ENCODE data around the gene PLA2G4C. TPM values are rescaled to one million over a fixed set of nuclear protein-coding genes. Genes with fewer than 3 reads are reported as not detected.

The PLA2G4C gene
- total RNA-seq, 1 donor, result 4.3 TPM

DNA sequence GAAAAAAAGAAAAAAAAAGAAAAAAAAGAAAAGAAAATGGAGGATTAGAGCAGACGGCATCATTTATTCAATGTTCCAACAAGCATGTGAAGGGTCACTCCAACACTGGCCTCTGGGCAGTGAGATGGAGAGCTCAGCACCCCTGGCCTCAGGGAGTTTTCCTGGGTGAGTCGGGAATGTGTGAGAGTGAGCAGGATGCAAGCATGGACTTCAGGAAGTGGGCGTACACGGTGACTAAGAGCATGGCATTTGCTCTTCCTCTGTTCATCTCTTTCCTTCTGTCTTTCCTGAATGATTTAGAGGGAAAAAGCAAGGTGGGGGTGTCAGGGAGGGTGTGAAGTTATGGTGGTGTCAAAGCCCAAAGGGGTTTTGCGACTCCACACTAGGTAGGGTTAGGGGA, 66.1 kb downstream of the PLA2G4C start:
- no peak for DNase-seq (ENCODE audit: insufficient read length, low spot score, missing footprints)
- H3K27me3 ChIP-seq (ENCODE audit: insufficient read depth, low read length), result peaks cover 4% of the 10 kb centered on the region

DNA sequence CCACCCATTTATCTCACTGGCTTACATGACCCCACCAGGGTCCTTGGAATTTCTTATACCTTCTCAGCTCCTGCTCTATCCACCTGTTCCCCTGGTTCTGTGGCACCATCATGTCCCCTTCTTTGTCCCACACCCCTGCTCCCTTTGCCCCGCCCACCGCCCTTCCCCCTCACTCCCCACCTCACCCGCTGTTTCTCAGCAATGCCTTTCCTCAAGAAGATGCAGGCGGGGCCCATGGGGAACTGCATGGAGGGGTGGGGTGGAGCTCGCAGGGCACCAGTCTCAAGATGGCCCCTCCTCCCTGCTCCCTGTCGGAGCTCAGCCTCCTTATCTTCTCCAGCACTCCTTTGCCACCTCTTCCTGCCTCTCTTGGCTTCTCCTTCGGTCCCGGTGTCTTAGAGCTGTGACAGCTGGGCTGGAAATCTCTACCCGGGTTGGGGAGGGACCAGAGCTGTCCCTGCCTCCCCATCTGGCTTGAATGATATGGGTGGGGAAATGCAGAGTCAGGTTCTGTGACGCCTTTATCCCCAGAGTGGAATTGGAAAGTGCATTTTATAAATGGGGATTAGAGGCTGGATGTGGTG, 66.8 kb downstream of the PLA2G4C start, which contains the start of gene CABP5:
Gene CABP5 (minus strand): TSS at position 405 of the 584 bp plus-strand sequence. CDS start 157 bp downstream, at position 248.
- Histone ChIP-seq H3K27me3 (ENCODE audit: insufficient read depth, low read length) (peaks cover 4% of the 10 kb centered on the region), H3K79me2 (ENCODE audit: insufficient read depth, low read length) (no peaks in the 10 kb centered on the region), H3K36me3 (ENCODE audit: insufficient read depth, low read length) (no peaks in the 10 kb centered on the region), H3K4me3 (ENCODE audit: insufficient read depth, low read length) (no peak within 1 kb of the TSS), H2AFZ (ENCODE audit: low read length) (no peak within 1 kb of the TSS), H3K9me3 (ENCODE audit: low read depth, low read length) (no peaks in the 10 kb centered on the region), H4K20me1 (ENCODE audit: insufficient read depth, low read length) (no peaks in the 10 kb centered on the region), H3K27ac (ENCODE audit: low read depth, low read length) (no peak within 1 kb of the TSS), H3K4me1 (ENCODE audit: insufficient read depth, low read length) (no peaks in the 10 kb centered on the region), H3K4me2 (ENCODE audit: insufficient read depth, low read length) (no peak within 1 kb of the TSS)
- TF ChIP-seq, protein P1, sequence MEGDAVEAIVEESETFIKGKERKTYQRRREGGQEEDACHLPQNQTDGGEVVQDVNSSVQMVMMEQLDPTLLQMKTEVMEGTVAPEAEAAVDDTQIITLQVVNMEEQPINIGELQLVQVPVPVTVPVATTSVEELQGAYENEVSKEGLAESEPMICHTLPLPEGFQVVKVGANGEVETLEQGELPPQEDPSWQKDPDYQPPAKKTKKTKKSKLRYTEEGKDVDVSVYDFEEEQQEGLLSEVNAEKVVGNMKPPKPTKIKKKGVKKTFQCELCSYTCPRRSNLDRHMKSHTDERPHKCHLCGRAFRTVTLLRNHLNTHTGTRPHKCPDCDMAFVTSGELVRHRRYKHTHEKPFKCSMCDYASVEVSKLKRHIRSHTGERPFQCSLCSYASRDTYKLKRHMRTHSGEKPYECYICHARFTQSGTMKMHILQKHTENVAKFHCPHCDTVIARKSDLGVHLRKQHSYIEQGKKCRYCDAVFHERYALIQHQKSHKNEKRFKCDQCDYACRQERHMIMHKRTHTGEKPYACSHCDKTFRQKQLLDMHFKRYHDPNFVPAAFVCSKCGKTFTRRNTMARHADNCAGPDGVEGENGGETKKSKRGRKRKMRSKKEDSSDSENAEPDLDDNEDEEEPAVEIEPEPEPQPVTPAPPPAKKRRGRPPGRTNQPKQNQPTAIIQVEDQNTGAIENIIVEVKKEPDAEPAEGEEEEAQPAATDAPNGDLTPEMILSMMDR (IDR thresholded peaks at IDR 0.05; ENCODE audit: extremely low read depth, low read depth, low read length), result no peak
- DNase-seq (ENCODE audit: insufficient read length, low spot score, missing footprints), result peak; percentile 54

More for the DNA sequence above, 66.1 kb downstream of the PLA2G4C start:
- no peaks in the 10 kb centered on the region for H3K9me3 ChIP-seq (ENCODE audit: low read depth, low read length)
- H3K27ac ChIP-seq (ENCODE audit: low read depth, low read length), result no peak overlapping the region
- no peak overlapping the region for H3K4me2 ChIP-seq (ENCODE audit: insufficient read depth, low read length)
- no peak overlapping the region for H3K4me3 ChIP-seq (ENCODE audit: insufficient read depth, low read length)
- no peaks in the 10 kb centered on the region for H3K36me3 ChIP-seq (ENCODE audit: insufficient read depth, low read length)
- no peaks in the 10 kb centered on the region for H3K79me2 ChIP-seq (ENCODE audit: insufficient read depth, low read length)
- no peak overlapping the region for H2AFZ ChIP-seq (ENCODE audit: low read length)
- TF ChIP-seq, protein P1 (IDR thresholded peaks at IDR 0.05; ENCODE audit: extremely low read depth, low read depth, low read length), result no peak
- H3K4me1 ChIP-seq (ENCODE audit: insufficient read depth, low read length), result no peaks in the 10 kb centered on the region
- no peaks in the 10 kb centered on the region for H4K20me1 ChIP-seq (ENCODE audit: insufficient read depth, low read length)

GRCh38 chr19:48041877-48042580, 68.6 kb downstream of the PLA2G4C start:
- H2AFZ ChIP-seq (ENCODE audit: low read length), result no peak overlapping the region
- no peaks in the 10 kb centered on the region for H3K9me3 ChIP-seq (ENCODE audit: low read depth, low read length)
- no peaks in the 10 kb centered on the region for H3K79me2 ChIP-seq (ENCODE audit: insufficient read depth, low read length)
- no peaks in the 10 kb centered on the region for H3K4me1 ChIP-seq (ENCODE audit: insufficient read depth, low read length)
- no peak overlapping the region for H3K4me2 ChIP-seq (ENCODE audit: insufficient read depth, low read length)
- TF ChIP-seq, protein P1 (IDR thresholded peaks at IDR 0.05; ENCODE audit: extremely low read depth, low read depth, low read length), result no peak
- DNase-seq (ENCODE audit: insufficient read length, low spot score, missing footprints), result peak; percentile 44
- H4K20me1 ChIP-seq (ENCODE audit: insufficient read depth, low read length), result no peaks in the 10 kb centered on the region
- no peak overlapping the region for H3K4me3 ChIP-seq (ENCODE audit: insufficient read depth, low read length)
- peaks cover 4% of the 10 kb centered on the region for H3K27me3 ChIP-seq (ENCODE audit: insufficient read depth, low read length)
- no peak overlapping the region for H3K27ac ChIP-seq (ENCODE audit: low read depth, low read length)
- H3K36me3 ChIP-seq (ENCODE audit: insufficient read depth, low read length), result no peaks in the 10 kb centered on the region

DNA sequence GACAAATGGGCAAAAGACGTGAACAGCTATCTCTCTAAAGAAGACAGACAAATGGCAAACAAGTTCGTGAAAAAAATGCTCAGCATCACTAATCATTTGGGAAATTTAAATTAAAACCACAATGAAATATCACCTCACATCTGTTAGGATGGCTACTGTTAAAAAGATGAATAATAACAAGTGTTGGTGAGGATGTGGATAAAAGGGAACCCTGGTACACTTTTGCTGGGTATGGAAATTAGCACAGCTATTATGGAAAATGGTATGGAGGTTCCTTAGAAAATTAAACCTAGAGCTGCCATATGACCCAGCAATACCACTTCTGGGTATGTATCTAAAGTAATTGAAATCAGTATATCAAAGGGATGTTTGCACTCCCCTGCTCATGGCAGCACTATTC, 73.9 kb downstream of the PLA2G4C start:
- Histone ChIP-seq H3K27ac (ENCODE audit: low read depth, low read length) (no peak overlapping the region), H3K27me3 (ENCODE audit: insufficient read depth, low read length) (peaks cover 4% of the 10 kb centered on the region), H3K4me3 (ENCODE audit: insufficient read depth, low read length) (no peak overlapping the region), H3K9me3 (ENCODE audit: low read depth, low read length) (peaks cover 3% of the 10 kb centered on the region), H2AFZ (ENCODE audit: low read length) (no peak overlapping the region), H3K4me2 (ENCODE audit: insufficient read depth, low read length) (no peak overlapping the region), H4K20me1 (ENCODE audit: insufficient read depth, low read length) (no peaks in the 10 kb centered on the region), H3K36me3 (ENCODE audit: insufficient read depth, low read length) (no peaks in the 10 kb centered on the region), H3K79me2 (ENCODE audit: insufficient read depth, low read length) (no peaks in the 10 kb centered on the region), H3K4me1 (ENCODE audit: insufficient read depth, low read length) (no peaks in the 10 kb centered on the region)
- TF ChIP-seq, protein P1 (IDR thresholded peaks at IDR 0.05; ENCODE audit: extremely low read depth, low read depth, low read length), result no peak
- DNase-seq (ENCODE audit: insufficient read length, low spot score, missing footprints), result no peak

Measured in osteoblast (primary cell).